HEK293 (cell line): ENCODE results near the gene CACNA1C.

Source experiments
- CTCF ChIP-seq: fragments of 450-650 bp; formaldehyde crosslinking; IDR thresholded peaks from 2 replicates; pipeline ENCODE4 v1.5.1; 2016; ENCODE audit warnings: missing biosample characterization, missing genetic modification characterization
- TCF7L2 ChIP-seq: IDR thresholded peaks from 2 replicates; pipeline ENCODE4 v1.6.1; 2011; ENCODE audit warnings: low read depth, mild to moderate bottlenecking, inconsistent platforms, low read length, moderate library complexity, borderline replicate concordance
- ZNF23 ChIP-seq: fragments of 450-650 bp; formaldehyde crosslinking; IDR thresholded peaks from 2 replicates; pipeline ENCODE4 v1.5.1; 2016; ENCODE audit warnings: missing biosample characterization, missing genetic modification characterization, borderline replicate concordance
- ZNF623 ChIP-seq: fragments of 450-650 bp; formaldehyde crosslinking; IDR thresholded peaks from 2 replicates; pipeline ENCODE4 v1.5.1; 2016; ENCODE audit warnings: missing biosample characterization, missing genetic modification characterization
- TF ChIP-seq, protein P1 (sequence below): IDR thresholded peaks from 2 replicates; pipeline ENCODE4 v1.6.1; 2011; ENCODE audit warnings: mild to moderate bottlenecking, low read depth, low read length, borderline replicate concordance

DNA sequence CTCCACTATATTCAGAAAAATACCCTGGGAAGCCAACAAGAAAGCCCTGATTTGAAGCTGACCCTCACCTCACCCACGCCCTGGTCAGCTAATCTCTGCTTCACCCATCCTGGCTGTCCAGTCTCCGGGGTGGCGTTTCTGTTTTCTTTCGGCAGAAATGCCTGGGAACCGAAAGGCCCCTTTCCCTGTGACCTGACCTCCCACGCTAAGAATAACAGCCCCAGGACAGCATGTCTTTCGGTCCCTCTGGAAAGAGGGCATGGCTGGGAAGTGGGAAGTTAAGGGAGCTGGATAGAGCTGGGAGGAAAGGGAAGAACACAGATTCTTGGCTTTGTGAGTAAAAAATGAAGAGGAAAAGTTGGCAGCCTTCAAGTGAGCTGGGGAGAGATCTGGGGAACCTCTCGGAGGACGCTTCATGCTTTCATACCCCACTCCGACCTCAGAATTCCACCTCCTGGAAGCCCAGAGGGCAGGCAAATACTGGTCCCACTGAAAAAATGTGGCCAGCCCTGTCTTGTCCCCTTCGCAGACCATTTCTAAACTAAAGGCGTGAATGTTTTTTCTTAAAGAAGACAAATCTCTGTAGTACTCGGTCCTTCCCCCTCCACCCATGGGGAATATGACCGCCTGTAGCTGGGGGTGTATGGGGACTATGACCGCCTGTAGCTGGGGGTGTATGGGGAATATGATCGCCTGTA lies 579.0 kb downstream of the CACNA1C start:
- TF ChIP-seq TCF7L2 (no peak), CTCF (tag by site-specific recombination) (no peak), ZNF23 (tag by site-specific recombination) (no peak), ZNF623 (tag by site-specific recombination) (no peak)
- TF ChIP-seq, protein P1, sequence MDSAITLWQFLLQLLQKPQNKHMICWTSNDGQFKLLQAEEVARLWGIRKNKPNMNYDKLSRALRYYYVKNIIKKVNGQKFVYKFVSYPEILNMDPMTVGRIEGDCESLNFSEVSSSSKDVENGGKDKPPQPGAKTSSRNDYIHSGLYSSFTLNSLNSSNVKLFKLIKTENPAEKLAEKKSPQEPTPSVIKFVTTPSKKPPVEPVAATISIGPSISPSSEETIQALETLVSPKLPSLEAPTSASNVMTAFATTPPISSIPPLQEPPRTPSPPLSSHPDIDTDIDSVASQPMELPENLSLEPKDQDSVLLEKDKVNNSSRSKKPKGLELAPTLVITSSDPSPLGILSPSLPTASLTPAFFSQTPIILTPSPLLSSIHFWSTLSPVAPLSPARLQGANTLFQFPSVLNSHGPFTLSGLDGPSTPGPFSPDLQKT = no peak
